GM18505 (cell line): ENCODE measurements around the gene LYRM7.

Experiments used
- ATAC-seq: cut with Tn5 transposase; IDR thresholded peaks from one replicate; pipeline ENCODE4 v1.9.1; 2021; ENCODE audit not compliant: unreplicated experiment
- POLR2A ChIP-seq: IDR thresholded peaks from 4 replicates; pipeline ENCODE4 v1.6.1; 2011; ENCODE audit warnings: borderline replicate concordance; ENCODE audit not compliant: insufficient read depth, insufficient read length; ENCODE audit errors: extremely low read depth

Gene LYRM7

GRCh38 chr5:131221008-131221703 is 50.4 kb downstream of the LYRM7 start:
- ATAC-seq = no peak
- no peak for TF ChIP-seq POLR2A

- no peak for ATAC-seq
- TF ChIP-seq POLR2A = no peak
Observed at GRCh38 chr5:131221888-131222287, 51.1 kb downstream of the LYRM7 start.

- ATAC-seq = no peak
- no peak for TF ChIP-seq POLR2A
Observed at GRCh38 chr5:131222731-131223130, 52.0 kb downstream of the LYRM7 start.

- ATAC-seq = no peak
- TF ChIP-seq POLR2A = no peak
Observed at GRCh38 chr5:131223751-131224386, 53.1 kb downstream of the LYRM7 start.

- peak; percentile 84 for ATAC-seq
- TF ChIP-seq POLR2A = peak; percentile 42
Observed at GRCh38 chr5:131224387-131225201, 53.9 kb downstream of the LYRM7 start.

GRCh38 chr5:131225282-131225974 is 54.7 kb downstream of the LYRM7 start:
- TF ChIP-seq POLR2A = no peak
- no peak for ATAC-seq

GRCh38 chr5:131226899-131227298 is 56.2 kb downstream of the LYRM7 start:
- ATAC-seq = no peak
- TF ChIP-seq POLR2A = no peak

- ATAC-seq = no peak
- TF ChIP-seq POLR2A = no peak
Observed at GRCh38 chr5:131228646-131229045, 57.9 kb downstream of the LYRM7 start.

- no peak for ATAC-seq
Observed at GRCh38 chr5:131229623-131230022, 58.9 kb downstream of the LYRM7 start.

GRCh38 chr5:131230406-131230805 is 59.7 kb downstream of the LYRM7 start:
- no peak for ATAC-seq
- TF ChIP-seq POLR2A = no peak

More at GRCh38 chr5:131229623-131230022, 58.9 kb downstream of the LYRM7 start:
- TF ChIP-seq POLR2A = no peak

- ATAC-seq = no peak
- no peak for TF ChIP-seq POLR2A
Observed at GRCh38 chr5:131239686-131240085, 68.9 kb downstream of the LYRM7 start.

- no peak for TF ChIP-seq POLR2A
Observed at GRCh38 chr5:131242728-131243255, 72.0 kb downstream of the LYRM7 start.

GRCh38 chr5:131245312-131245711 is 74.6 kb downstream of the LYRM7 start:
- no peak for ATAC-seq
- no peak for TF ChIP-seq POLR2A

More at GRCh38 chr5:131242728-131243255, 72.0 kb downstream of the LYRM7 start:
- no peak for ATAC-seq
